CD4-positive, alpha-beta memory T cell (primary cell): ENCODE measurements around the gene PTH1R. TPM values are rescaled to one million over a fixed set of nuclear protein-coding genes. Genes with fewer than 3 reads are reported as not detected.

Experiments used
- CTCF ChIA-PET: fragments of 350-600 bp; sonication (Branson Sonifier 250); formaldehyde crosslinking; loops from one replicate; lab custom pipeline; 2021; ENCODE audit warnings: inconsistent platforms; ENCODE audit not compliant: partially characterized antibody; lab: Charles Lee
- POLR2A ChIA-PET: fragments of 350-600 bp; sonication (Branson Sonifier 250); formaldehyde crosslinking; loops from one replicate; lab custom pipeline; 2021; ENCODE audit not compliant: partially characterized antibody; lab: Charles Lee
- DNase-seq, 5 donors: peaks; one replicate each; pipeline versions ENCODE4 v3.0.0 to v3.0.0-alpha.2; 2020 to 2022; ENCODE audit warnings: mixed read lengths in 1 of 5
- H3K27ac ChIP-seq: one replicate; pipeline ENCODE4 v1.7.0; 2013; ENCODE audit warnings: low read depth, low read length
- H3K27me3 ChIP-seq: 2 replicates; pipeline ENCODE4 v1.7.0; 2013; ENCODE audit warnings: mild to moderate bottlenecking, low read length, moderate library complexity; ENCODE audit not compliant: insufficient read depth
- H3K36me3 ChIP-seq: 2 replicates; pipeline ENCODE4 v1.7.0; 2013; ENCODE audit warnings: mild to moderate bottlenecking, low read length, moderate library complexity; ENCODE audit not compliant: insufficient read depth
- H3K4me1 ChIP-seq: 2 replicates; pipeline ENCODE4 v1.7.0; 2013; ENCODE audit warnings: mild to moderate bottlenecking, low read length, moderate library complexity; ENCODE audit not compliant: insufficient read depth
- H3K4me3 ChIP-seq, 2 donors: one replicate each; pipeline ENCODE4 v1.7.0; 2013; ENCODE audit warnings: low read length in 2 of 2, mild to moderate bottlenecking in 1 of 2
- H3K9me3 ChIP-seq, 2 donors: one replicate each; pipeline ENCODE4 v1.7.0; 2013; ENCODE audit warnings: low read length in 2 of 2, control low read depth in 1 of 2; ENCODE audit not compliant: control insufficient read depth in 1 of 2
- H3K27ac Mint-ChIP-seq, 7 donors: one replicate each; pipeline ENCODE4 v1.8.0; 2020 to 2021; ENCODE audit warnings: mixed read lengths in 7 of 7, mild to moderate bottlenecking in 6 of 7, inconsistent platforms in 3 of 7, moderate library complexity in 3 of 7
- H3K27me3 Mint-ChIP-seq, 2 donors: one replicate each; pipeline ENCODE4 v1.8.0; 2020 to 2021; ENCODE audit warnings: mixed read lengths in 2 of 2
- H3K36me3 Mint-ChIP-seq, 2 donors: one replicate each; pipeline ENCODE4 v1.8.0; 2020 to 2021; ENCODE audit warnings: mixed read lengths in 2 of 2, inconsistent platforms in 1 of 2, mild to moderate bottlenecking in 1 of 2
- H3K4me1 Mint-ChIP-seq, 4 donors: one replicate each; pipeline ENCODE4 v1.8.0; 2020 to 2021; ENCODE audit warnings: mixed read lengths in 4 of 4, mild to moderate bottlenecking in 1 of 4
- H3K4me3 Mint-ChIP-seq, 8 donors: one replicate each; pipeline ENCODE4 v1.8.0; 2020 to 2021; ENCODE audit warnings: mixed read lengths in 8 of 8, mild to moderate bottlenecking in 7 of 8, moderate library complexity in 6 of 8, inconsistent platforms in 3 of 8
- H3K9me3 Mint-ChIP-seq, 8 donors: one replicate each; pipeline ENCODE4 v1.8.0; 2020 to 2021; ENCODE audit warnings: mixed read lengths in 8 of 8, mild to moderate bottlenecking in 5 of 8, inconsistent platforms in 3 of 8, moderate library complexity in 1 of 8
- intact Hi-C: fragments of 100-400 bp; cut with micrococcal nuclease; formaldehyde crosslinking; loops from one replicate; pipeline ENCODE4 v1.15.1; 2023
- polyA plus RNA-seq, 2 donors: library from polyadenylated mRNA; unstranded; fragments of 300-500 nt; fragmentation: Illumina TruSeq; gene quantifications; one replicate each; pipeline ENCODE4 v1.2.3, GENCODE V29; 2021
- total RNA-seq, 2 experiments: library from RNA; stranded (reverse); gene quantifications; one replicate each; pipeline ENCODE4 v1.2.3, GENCODE V29; 2021

Gene PTH1R
- total and polyA plus RNA-seq, 4 experiments from 2014 or later: not detected

- Mint-ChIP-seq H3K4me3 (no peak overlapping the region), H3K36me3 (no peaks in the 10 kb centered on the region), H3K9me3 (no peaks in the 10 kb centered on the region), H3K4me1 (no peaks in the 10 kb centered on the region), H3K27ac (no peak overlapping the region), H3K27me3 (peaks cover 3 to 10% of the 10 kb centered on the region in 2 donors)
- DNase-seq: no peak
- Histone ChIP-seq H3K27me3 (no peaks in the 10 kb centered on the region), H3K9me3 (no peaks in the 10 kb centered on the region), H3K27ac (no peak overlapping the region), H3K4me1 (no peaks in the 10 kb centered on the region), H3K36me3 (no peaks in the 10 kb centered on the region), H3K4me3 (no peak overlapping the region)
- CTCF ChIA-PET: interaction anchor here (0.9 to 2.4 kb wide), 5 partner anchors 10 to 138 kb away, joined by 3 to 17 read pairs (median 5); no protein-coding TSS in a partner anchor
- intact Hi-C loops: no loop called here
- POLR2A ChIA-PET: no interaction called here
Measured at GRCh38 chr3:46860017-46860809, 17.3 kb upstream of the PTH1R start.

- H3K4me3 Mint-ChIP-seq: no peak overlapping the region
- H3K27me3 Mint-ChIP-seq: peaks cover 3 to 10% of the 10 kb centered on the region in 2 donors
- no peak overlapping the region for H3K27ac ChIP-seq
- no peaks in the 10 kb centered on the region for H3K36me3 Mint-ChIP-seq
- no peaks in the 10 kb centered on the region for H3K27me3 ChIP-seq
- H3K27ac Mint-ChIP-seq: peak overlapping the region in 2 of 7 donors; percentile 15 to 31
- POLR2A ChIA-PET: no interaction called here
- no peaks in the 10 kb centered on the region for H3K36me3 ChIP-seq
- H3K9me3 ChIP-seq: no peaks in the 10 kb centered on the region
- intact Hi-C loops: no loop called here
- no peak overlapping the region for H3K4me3 ChIP-seq
- peak in 1 of 5 donors; percentile 14 for DNase-seq
- CTCF ChIA-PET: no interaction called here
- H3K9me3 Mint-ChIP-seq: no peaks in the 10 kb centered on the region
- H3K4me1 Mint-ChIP-seq: no peaks in the 10 kb centered on the region
- H3K4me1 ChIP-seq: no peaks in the 10 kb centered on the region
Measured at GRCh38 chr3:46860810-46861604, 16.5 kb upstream of the PTH1R start.

GRCh38 chr3:46861605-46862368, 15.7 kb upstream of the PTH1R start:
- intact Hi-C loops: no loop called here
- H3K36me3 ChIP-seq: no peaks in the 10 kb centered on the region
- Mint-ChIP-seq H3K27ac (peak overlapping the region in 1 of 7 donors; percentile 15), H3K36me3 (no peaks in the 10 kb centered on the region), H3K27me3 (peaks cover 1 to 4% of the 10 kb centered on the region in 2 donors), H3K4me3 (no peak overlapping the region), H3K9me3 (no peaks in the 10 kb centered on the region), H3K4me1 (peaks cover 0 to 3% (median under 1%) of the 10 kb centered on the region in 4 donors)
- no peaks in the 10 kb centered on the region for H3K27me3 ChIP-seq
- peak in 1 of 5 donors; percentile 20 for DNase-seq
- no peak overlapping the region for H3K27ac ChIP-seq
- H3K4me1 ChIP-seq: no peaks in the 10 kb centered on the region
- ChIA-PET CTCF (no interaction called here), POLR2A (no interaction called here)
- no peak overlapping the region for H3K4me3 ChIP-seq
- no peaks in the 10 kb centered on the region for H3K9me3 ChIP-seq

GRCh38 chr3:46862369-46863025, 15.0 kb upstream of the PTH1R start:
- POLR2A ChIA-PET: no interaction called here
- Mint-ChIP-seq H3K27ac (no peak overlapping the region), H3K36me3 (no peaks in the 10 kb centered on the region), H3K27me3 (peaks cover 1 to 4% of the 10 kb centered on the region in 2 donors), H3K4me3 (no peak overlapping the region), H3K4me1 (peaks cover 0 to 5% (median 2%) of the 10 kb centered on the region in 4 donors), H3K9me3 (no peaks in the 10 kb centered on the region)
- CTCF ChIA-PET: no interaction called here
- Histone ChIP-seq H3K27me3 (no peaks in the 10 kb centered on the region), H3K9me3 (no peaks in the 10 kb centered on the region), H3K4me1 (no peaks in the 10 kb centered on the region), H3K27ac (no peak overlapping the region), H3K4me3 (no peak overlapping the region), H3K36me3 (no peaks in the 10 kb centered on the region)
- peak in 1 of 5 donors; percentile 19 for DNase-seq
- intact Hi-C loops: no loop called here

- peak in 1 of 5 donors; percentile 34 for DNase-seq
- Mint-ChIP-seq H3K9me3 (no peaks in the 10 kb centered on the region), H3K4me3 (peak within 1 kb of the TSS in 1 of 8 donors; percentile 3), H3K27ac (peak within 1 kb of the TSS in 1 of 7 donors; percentile 5), H3K27me3 (peaks cover 1 to 4% of the 10 kb centered on the region in 2 donors), H3K36me3 (no peaks in the 10 kb centered on the region), H3K4me1 (peaks cover 0 to 5% (median 2%) of the 10 kb centered on the region in 4 donors)
- intact Hi-C loops: no loop called here
- Histone ChIP-seq H3K27ac (no peak within 1 kb of the TSS), H3K36me3 (no peaks in the 10 kb centered on the region), H3K4me1 (no peaks in the 10 kb centered on the region), H3K4me3 (no peak within 1 kb of the TSS), H3K9me3 (no peaks in the 10 kb centered on the region), H3K27me3 (no peaks in the 10 kb centered on the region)
- ChIA-PET CTCF (interaction anchor here (1.6 kb wide), 1 partner anchor 13 kb away, joined by 4 read pairs; no protein-coding TSS in a partner anchor), POLR2A (no interaction called here)
Measured at GRCh38 chr3:46863261-46863782, 14.2 kb upstream of the PTH1R start, which contains the start of gene MYL3. TSS of gene MYL3 (minus strand) at chr3:46863444. CDS start at chr3:46863390, 54 bp downstream.

GRCh38 chr3:46864061-46864881, 13.2 kb upstream of the PTH1R start:
- ChIA-PET CTCF (interaction anchor here (1.0 to 1.6 kb wide), 2 partner anchors 14 to 31 kb away, joined by 3 to 4 read pairs; no protein-coding TSS in a partner anchor), POLR2A (no interaction called here)
- Mint-ChIP-seq H3K9me3 (no peaks in the 10 kb centered on the region), H3K4me3 (peak overlapping the region in 1 of 8 donors; percentile 3), H3K27ac (peak overlapping the region in 1 of 7 donors; percentile 5), H3K27me3 (peaks cover 1 to 4% of the 10 kb centered on the region in 2 donors), H3K4me1 (peaks cover 0 to 5% (median 2%) of the 10 kb centered on the region in 4 donors), H3K36me3 (no peaks in the 10 kb centered on the region)
- Histone ChIP-seq H3K27ac (no peak overlapping the region), H3K9me3 (no peaks in the 10 kb centered on the region), H3K4me1 (no peaks in the 10 kb centered on the region), H3K4me3 (no peak overlapping the region), H3K27me3 (no peaks in the 10 kb centered on the region), H3K36me3 (no peaks in the 10 kb centered on the region)
- DNase-seq: peak in 1 of 5 donors; percentile 28
- intact Hi-C loops: no loop called here
